SU-DHL-6 (cell line): ENCODE data around the gene GDF2.

ENCODE experiments used
- H2AFZ ChIP-seq: fragments of 200-600 bp; sonication (generic); 2 replicates; pipeline ENCODE4 v1.6.1; 2014; ENCODE audit warnings: low read depth, mild to moderate bottlenecking, moderate library complexity, mixed read lengths, antibody characterized with exemption, low read length; ENCODE audit not compliant: severe bottlenecking
- H3F3A ChIP-seq: fragments of 200-600 bp; shearing (Covaris generic); 2 replicates; pipeline ENCODE4 v1.6.0; 2016; ENCODE audit warnings: antibody characterized with exemption, mild to moderate bottlenecking; ENCODE audit not compliant: insufficient read depth
- H3K27ac ChIP-seq: fragments of 200-600 bp; sonication (generic); 2 replicates; pipeline ENCODE4 v1.5.1; 2016; ENCODE audit warnings: low read depth, mild to moderate bottlenecking, low read length, moderate library complexity, mixed read lengths
- H3K27me3 ChIP-seq: fragments of 200-600 bp; sonication (generic), shearing (Covaris generic); 2 replicates; pipeline ENCODE4 v1.6.0; 2014; ENCODE audit warnings: mild to moderate bottlenecking, low read length
- H3K36me3 ChIP-seq: fragments of 200-600 bp; sonication (generic); 2 replicates; pipeline ENCODE4 v1.6.1; 2014; ENCODE audit warnings: mild to moderate bottlenecking, low read length, mixed read lengths
- H3K4me2 ChIP-seq: fragments of 300-600, 200-600 bp; shearing (Covaris generic), sonication (generic); 2 replicates; pipeline ENCODE4 v1.6.0; 2014; ENCODE audit warnings: low read length, low read depth, mild to moderate bottlenecking; ENCODE audit not compliant: poor library complexity, severe bottlenecking
- H3K4me3 ChIP-seq: fragments of 200-600 bp; sonication (generic); 2 replicates; pipeline ENCODE4 v1.5.1; 2014; ENCODE audit warnings: antibody characterized with exemption, low read length, mild to moderate bottlenecking, mixed read lengths; ENCODE audit not compliant: insufficient read depth, poor library complexity, severe bottlenecking
- H3K79me2 ChIP-seq: fragments of 200-600 bp; sonication (generic); 2 replicates; pipeline ENCODE4 v1.6.1; 2014; ENCODE audit warnings: mild to moderate bottlenecking, low read length, moderate library complexity; ENCODE audit not compliant: insufficient read depth
- H3K9ac ChIP-seq: fragments of 200-600 bp; sonication (generic); 2 replicates; pipeline ENCODE4 v1.7.0; 2014; ENCODE audit warnings: mild to moderate bottlenecking, low read length
- H3K9me2 ChIP-seq: fragments of 200-600 bp; sonication (generic); replicated peaks from 2 replicates; pipeline ENCODE4 v1.6.1; 2014; ENCODE audit warnings: low read length; ENCODE audit not compliant: insufficient read depth
- H3K9me3 ChIP-seq: fragments of 200-600 bp; sonication (generic); 2 replicates; pipeline ENCODE4 v1.6.1; 2014; ENCODE audit warnings: low read length, mixed read lengths; ENCODE audit not compliant: insufficient read depth
- H4K20me1 ChIP-seq: fragments of 200-600 bp; sonication (generic); 2 replicates; pipeline ENCODE4 v1.6.1; 2014; ENCODE audit warnings: low read depth, mild to moderate bottlenecking, antibody characterized with exemption, low read length, moderate library complexity, mixed read lengths
- CTCF ChIP-seq: fragments of 200-600 bp; sonication (generic); IDR thresholded peaks from one replicate; pipeline ENCODE4 v1.5.1; 2017; ENCODE audit warnings: antibody characterized with exemption, mild to moderate bottlenecking, low read length, moderate library complexity; ENCODE audit not compliant: insufficient read depth, poor library complexity, severe bottlenecking
- EZH2phosphoT487 ChIP-seq: fragments of 200-600 bp; sonication (generic), shearing (Covaris generic); conservative IDR thresholded peaks from 2 replicates; pipeline ENCODE4 v1.6.1; 2018; ENCODE audit warnings: mild to moderate bottlenecking, antibody characterized with exemption, low read length, moderate library complexity, mixed read lengths

Gene GDF2

GRCh38 chr10:47360419-47361040 lies 38.3 kb downstream of the GDF2 start:
- Histone ChIP-seq H3K36me3 (no peaks in the 10 kb centered on the region), H3K27me3 (no peaks in the 10 kb centered on the region), H4K20me1 (no peaks in the 10 kb centered on the region), H3K9me2 (no peaks in the 10 kb centered on the region), H3K27ac (no peak overlapping the region), H3K79me2 (no peaks in the 10 kb centered on the region), H2AFZ (no peak overlapping the region), H3K4me2 (no peak overlapping the region), H3K4me3 (no peak overlapping the region), H3F3A (no peaks in the 10 kb centered on the region), H3K9ac (no peak overlapping the region), H3K9me3 (no peaks in the 10 kb centered on the region)
- TF ChIP-seq CTCF = no peak
- no peak for TF ChIP-seq EZH2phosphoT487

DNA sequence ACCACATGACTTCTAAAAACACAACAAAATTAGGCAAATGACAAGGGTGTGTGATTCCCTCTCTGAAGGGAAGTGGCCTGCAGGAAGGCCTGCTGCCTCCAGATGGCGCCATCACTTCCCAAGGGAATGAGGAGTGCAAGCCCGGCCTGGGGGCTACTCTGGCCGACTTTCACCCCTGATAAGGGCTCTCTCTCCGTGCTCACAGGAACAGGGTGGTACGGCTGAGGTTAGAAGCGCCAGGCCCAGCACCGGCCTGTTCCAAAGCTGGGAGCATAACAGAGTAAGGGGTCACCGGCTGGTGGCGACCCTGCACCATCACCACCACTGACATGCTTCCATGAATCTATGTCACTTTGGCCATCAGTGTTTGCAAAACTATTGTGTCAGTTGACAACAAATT lies 39.0 kb downstream of the GDF2 start:
- no peaks in the 10 kb centered on the region for H3K36me3 ChIP-seq
- no peaks in the 10 kb centered on the region for H3K79me2 ChIP-seq
- TF ChIP-seq CTCF (peak; percentile 42), EZH2phosphoT487 (no peak)
- H3K9me3 ChIP-seq = no peaks in the 10 kb centered on the region
- no peaks in the 10 kb centered on the region for H3F3A ChIP-seq
- no peak overlapping the region for H3K27ac ChIP-seq
- no peak overlapping the region for H2AFZ ChIP-seq
- H4K20me1 ChIP-seq = no peaks in the 10 kb centered on the region
- H3K9ac ChIP-seq = no peak overlapping the region
- H3K4me3 ChIP-seq = no peak overlapping the region
- H3K4me2 ChIP-seq = no peak overlapping the region
- H3K27me3 ChIP-seq = no peaks in the 10 kb centered on the region
- no peaks in the 10 kb centered on the region for H3K9me2 ChIP-seq

DNA sequence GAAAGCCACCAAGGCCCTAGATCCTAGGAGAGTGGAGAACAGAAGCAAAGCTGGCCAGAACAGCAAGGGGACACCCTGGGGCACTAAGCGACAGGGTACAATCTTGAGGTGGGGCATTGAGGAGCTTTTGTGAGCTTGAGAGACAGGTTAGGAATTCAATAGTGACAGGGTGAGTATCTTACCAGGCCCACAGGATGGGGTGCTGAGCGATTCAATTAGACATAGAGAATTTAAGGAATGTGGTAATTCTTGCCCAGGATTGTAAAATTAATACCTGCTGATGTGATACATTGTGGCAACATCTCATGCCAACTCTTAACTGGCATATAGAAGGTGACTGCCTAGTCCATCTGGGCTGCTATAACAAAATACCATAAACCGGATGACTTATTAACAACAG lies 39.9 kb downstream of the GDF2 start:
- H3K4me3 ChIP-seq = no peak overlapping the region
- H3K4me2 ChIP-seq = no peak overlapping the region
- no peaks in the 10 kb centered on the region for H3K36me3 ChIP-seq
- H3K9ac ChIP-seq = no peak overlapping the region
- H3K27me3 ChIP-seq = no peaks in the 10 kb centered on the region
- no peaks in the 10 kb centered on the region for H3F3A ChIP-seq
- TF ChIP-seq CTCF (no peak), EZH2phosphoT487 (no peak)
- no peaks in the 10 kb centered on the region for H3K9me2 ChIP-seq
- no peaks in the 10 kb centered on the region for H3K9me3 ChIP-seq
- no peak overlapping the region for H3K27ac ChIP-seq
- H3K79me2 ChIP-seq = no peaks in the 10 kb centered on the region
- no peaks in the 10 kb centered on the region for H4K20me1 ChIP-seq
- H2AFZ ChIP-seq = no peak overlapping the region
